Testis (tissue), 3 donors: ENCODE results near the gene PTPRN2. TPM values are rescaled to one million over a fixed set of nuclear protein-coding genes. Genes with fewer than 3 reads are reported as not detected.

Experiments used
- DNase-seq: peaks from one replicate; pipeline ENCODE4 v3.0.0-alpha.2; 2019
- H3K27ac ChIP-seq, 2 donors: fragments of 200-600 bp; sonication (generic); one replicate each; pipeline ENCODE4 v1.5.1; 2019
- H3K27me3 ChIP-seq: fragments of 200-600 bp; sonication (generic); one replicate; pipeline ENCODE4 v1.5.1; 2019
- H3K36me3 ChIP-seq: fragments of 200-600 bp; sonication (generic); one replicate; pipeline ENCODE4 v1.5.1; 2017; ENCODE audit warnings: low read depth; ENCODE audit errors: missing control alignments
- H3K4me1 ChIP-seq: fragments of 200-600 bp; sonication (generic); one replicate; pipeline ENCODE4 v1.5.1; 2019
- H3K4me3 ChIP-seq, 2 donors: fragments of 200-600 bp; sonication (generic); one replicate each; pipeline ENCODE4 v1.5.1; 2017 to 2019
- H3K9me3 ChIP-seq: fragments of 200-600 bp; sonication (generic); one replicate; pipeline ENCODE4 v1.5.1; 2017
- POLR2A ChIP-seq: fragments of 450-650 bp; IDR thresholded peaks from one replicate; pipeline ENCODE4 v1.6.1; 2017; ENCODE audit warnings: antibody characterized with exemption, mild to moderate bottlenecking, moderate library complexity
- WGBS, 2 donors: methylation state at CpG; one replicate each; pipeline ENCODE4 v1.1.5; 2018; 5-methylcytosine and 5-hydroxymethylcytosine counted together
- intact Hi-C: fragments of 100-400 bp; cut with DNase I; formaldehyde crosslinking; loops from one replicate; pipeline ENCODE4 v1.15.1; 2023; ENCODE audit warnings: low total_unique reads
- polyA plus RNA-seq: library from polyadenylated mRNA; stranded (reverse); fragments of 350-450 nt; fragmentation: Illumina TruSeq; extraction: RNeasy Lipid Tissue Mini Kit (QIAGEN cat#74804); gene quantifications from one replicate; pipeline ENCODE4 v1.2.3, GENCODE V29; 2014; ENCODE audit warnings: low read depth, low replicate concordance; ENCODE audit not compliant: insufficient read depth
- total RNA-seq, 2 donors: library from RNA; depleted of rRNA; stranded (reverse); fragments of >200 nt; gene quantifications; one replicate each; pipeline ENCODE4 v1.2.3, GENCODE V29; 2016
- TF ChIP-seq, protein P1 (sequence below), 3 experiments: fragments of 450-650 bp in 2 of 3; fragments of 200-600 bp in 1 of 3; sonication (generic) in 1 of 3; IDR thresholded peaks; one replicate each; pipeline ENCODE4 v1.5.1; 2016 to 2019; ENCODE audit warnings: antibody characterized with exemption in 3 of 3, mild to moderate bottlenecking in 2 of 3, moderate library complexity in 1 of 3

Gene PTPRN2
- total and polyA plus RNA-seq, 3 donors from 2014 or later, result 9.3 to 10.8 (median 9.8) TPM

DNA sequence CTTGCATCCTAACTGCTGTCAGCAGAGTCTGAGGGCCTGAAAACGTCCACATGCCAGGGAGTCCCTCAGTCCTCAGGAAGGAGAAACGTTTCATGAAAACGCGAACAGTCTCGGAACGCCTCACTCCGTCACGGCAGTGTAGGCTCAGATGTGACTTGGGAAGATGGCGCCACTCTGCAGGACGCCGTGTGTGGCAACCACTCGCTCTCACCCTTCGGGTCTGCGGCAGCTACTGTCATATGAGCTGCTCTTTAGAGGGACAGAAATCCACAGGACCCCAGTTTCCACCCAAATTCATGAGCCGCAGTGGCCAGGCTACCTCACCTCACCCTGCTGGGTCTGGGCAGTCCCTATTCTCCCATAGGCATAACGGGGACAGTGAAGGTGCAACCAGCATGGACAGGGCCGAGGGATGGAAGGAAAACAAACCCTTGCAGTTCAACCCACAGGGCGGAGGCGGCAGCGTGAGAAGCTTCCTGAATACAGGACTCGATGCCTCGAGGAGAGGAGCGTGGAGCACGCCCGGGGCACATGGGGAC is 812.5 kb downstream of the PTPRN2 start:
- H3K4me1 ChIP-seq, result no peaks in the 10 kb centered on the region
- intact Hi-C loops, result no loop called here
- no peaks in the 10 kb centered on the region for H3K36me3 ChIP-seq
- H3K4me3 ChIP-seq, result no peak overlapping the region
- TF ChIP-seq, protein P1, sequence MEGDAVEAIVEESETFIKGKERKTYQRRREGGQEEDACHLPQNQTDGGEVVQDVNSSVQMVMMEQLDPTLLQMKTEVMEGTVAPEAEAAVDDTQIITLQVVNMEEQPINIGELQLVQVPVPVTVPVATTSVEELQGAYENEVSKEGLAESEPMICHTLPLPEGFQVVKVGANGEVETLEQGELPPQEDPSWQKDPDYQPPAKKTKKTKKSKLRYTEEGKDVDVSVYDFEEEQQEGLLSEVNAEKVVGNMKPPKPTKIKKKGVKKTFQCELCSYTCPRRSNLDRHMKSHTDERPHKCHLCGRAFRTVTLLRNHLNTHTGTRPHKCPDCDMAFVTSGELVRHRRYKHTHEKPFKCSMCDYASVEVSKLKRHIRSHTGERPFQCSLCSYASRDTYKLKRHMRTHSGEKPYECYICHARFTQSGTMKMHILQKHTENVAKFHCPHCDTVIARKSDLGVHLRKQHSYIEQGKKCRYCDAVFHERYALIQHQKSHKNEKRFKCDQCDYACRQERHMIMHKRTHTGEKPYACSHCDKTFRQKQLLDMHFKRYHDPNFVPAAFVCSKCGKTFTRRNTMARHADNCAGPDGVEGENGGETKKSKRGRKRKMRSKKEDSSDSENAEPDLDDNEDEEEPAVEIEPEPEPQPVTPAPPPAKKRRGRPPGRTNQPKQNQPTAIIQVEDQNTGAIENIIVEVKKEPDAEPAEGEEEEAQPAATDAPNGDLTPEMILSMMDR (IDR thresholded peaks at IDR 0.05), result no peak
- TF ChIP-seq POLR2A, result no peak
- no peaks in the 10 kb centered on the region for H3K9me3 ChIP-seq
- H3K27ac ChIP-seq, result no peak overlapping the region
- no peaks in the 10 kb centered on the region for H3K27me3 ChIP-seq
- DNase-seq, result no peak
- WGBS, 2 donors, result 89 to 92% methylated on average over 20 to 25 of the region's 25 CpGs

DNA sequence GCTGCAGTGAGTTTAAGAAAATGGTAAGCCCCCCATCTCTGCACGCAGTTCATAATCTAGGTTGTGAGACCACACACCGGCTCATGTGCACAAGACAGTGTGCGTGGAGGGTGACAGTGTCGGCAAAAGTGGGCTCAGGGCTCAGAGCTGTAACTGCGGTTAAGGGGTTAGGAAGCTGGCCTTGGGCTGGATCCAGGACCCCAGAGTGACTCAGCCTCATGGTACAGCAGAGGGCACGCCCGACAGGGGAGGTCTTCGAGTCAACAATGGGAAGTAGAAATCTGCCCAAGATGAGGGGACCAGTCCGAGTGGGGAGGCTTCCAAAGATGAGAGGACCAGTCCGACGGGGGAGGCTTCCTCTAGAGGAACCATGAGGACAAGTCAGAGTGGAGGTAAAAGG is 813.1 kb downstream of the PTPRN2 start:
- DNase-seq, result no peak
- WGBS, 2 donors, result 86 to 93% methylated on average over 11 of the region's 11 CpGs
- TF ChIP-seq, protein P1 (IDR thresholded peaks at IDR 0.05), result no peak
- no peak for TF ChIP-seq POLR2A
- H3K27ac ChIP-seq, result no peak overlapping the region
- no peak overlapping the region for H3K4me3 ChIP-seq
- no peaks in the 10 kb centered on the region for H3K27me3 ChIP-seq
- intact Hi-C loops, result no loop called here
- H3K9me3 ChIP-seq, result no peaks in the 10 kb centered on the region
- no peaks in the 10 kb centered on the region for H3K4me1 ChIP-seq
- H3K36me3 ChIP-seq, result no peaks in the 10 kb centered on the region

DNA sequence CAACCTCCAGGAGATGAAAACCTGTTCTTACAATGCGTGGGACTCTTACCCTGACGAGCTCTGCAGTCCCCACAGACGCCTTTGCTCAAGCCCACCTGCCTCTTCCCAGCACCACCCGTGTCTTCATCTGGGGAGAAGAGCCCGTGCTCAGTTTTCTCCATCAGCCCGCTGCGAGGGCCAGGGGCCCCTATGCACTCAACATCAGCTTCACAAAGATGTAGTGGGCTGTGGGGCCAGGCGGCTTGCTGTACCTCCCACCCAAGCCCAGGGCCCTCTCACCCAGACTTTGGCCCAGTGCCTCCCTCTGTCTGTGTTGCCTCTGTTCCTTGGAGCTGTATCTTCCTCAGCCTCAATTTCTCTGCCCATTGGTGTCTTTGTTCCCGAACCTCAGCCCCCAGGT is 814.3 kb downstream of the PTPRN2 start:
- no peak overlapping the region for H3K4me3 ChIP-seq
- H3K27ac ChIP-seq, result no peak overlapping the region
- H3K9me3 ChIP-seq, result no peaks in the 10 kb centered on the region
- H3K4me1 ChIP-seq, result no peaks in the 10 kb centered on the region
- no peaks in the 10 kb centered on the region for H3K36me3 ChIP-seq
- intact Hi-C loops, result no loop called here
- no peak for DNase-seq
- no peaks in the 10 kb centered on the region for H3K27me3 ChIP-seq
- TF ChIP-seq, protein P1 (IDR thresholded peaks at IDR 0.05), result no peak
- no peak for TF ChIP-seq POLR2A
- WGBS, 2 donors, result 82 to 86% methylated on average over 9 of the region's 9 CpGs

DNA sequence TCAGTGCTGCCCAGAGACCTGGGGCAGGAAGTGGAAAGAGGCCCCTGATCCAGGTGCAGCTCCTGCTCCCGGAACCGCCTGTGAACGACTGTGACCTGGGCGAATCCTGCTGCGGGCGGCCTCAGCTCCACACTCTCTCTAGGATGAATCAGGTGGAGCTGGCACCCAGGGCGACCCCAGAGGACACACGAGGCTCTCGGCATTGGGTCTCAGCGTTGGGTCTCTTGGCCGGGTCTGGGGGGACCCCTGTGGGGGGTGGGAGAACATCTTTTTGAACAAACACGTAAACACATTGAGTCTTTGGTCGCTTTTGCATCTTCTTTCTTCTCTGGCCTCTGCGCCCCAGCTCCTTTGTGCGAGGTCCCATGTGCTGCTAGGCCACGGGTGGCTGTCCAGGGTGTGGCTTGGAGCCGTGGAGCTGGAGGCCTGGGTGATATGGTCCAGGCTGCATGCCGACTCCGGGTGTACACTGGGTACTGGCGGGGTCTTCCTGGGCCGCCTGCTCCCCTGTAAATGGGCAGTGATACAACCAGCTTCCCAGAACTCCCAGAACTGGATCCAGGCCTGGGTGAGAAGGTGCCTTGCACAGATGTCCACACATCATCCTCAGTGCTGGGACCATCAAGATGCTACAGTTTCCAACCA is 815.0 kb downstream of the PTPRN2 start:
- H3K27me3 ChIP-seq, result no peaks in the 10 kb centered on the region
- H3K4me3 ChIP-seq, result no peak overlapping the region
- H3K36me3 ChIP-seq, result no peaks in the 10 kb centered on the region
- no peak for DNase-seq
- WGBS, 2 donors, result 87 to 93% methylated on average over 11 to 21 of the region's 21 CpGs
- no peaks in the 10 kb centered on the region for H3K4me1 ChIP-seq
- intact Hi-C loops, result no loop called here
- no peak for TF ChIP-seq POLR2A
- no peaks in the 10 kb centered on the region for H3K9me3 ChIP-seq
- H3K27ac ChIP-seq, result no peak overlapping the region

DNA sequence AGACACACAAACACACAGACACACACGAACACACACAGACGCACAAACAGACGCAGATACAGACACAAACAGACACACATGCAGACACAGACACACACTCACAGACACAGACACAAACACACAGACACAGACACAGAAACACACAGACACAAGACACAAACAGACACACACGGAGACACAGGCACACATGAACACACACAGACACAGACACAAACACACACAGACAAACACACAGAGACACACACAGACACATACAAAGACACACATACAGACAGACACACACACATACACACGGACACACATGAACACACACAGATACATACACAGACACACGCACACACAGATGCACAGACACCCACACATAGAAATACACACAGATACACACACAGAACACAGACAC is 815.9 kb downstream of the PTPRN2 start:
- no peak for DNase-seq
- Histone ChIP-seq H3K27ac (no peak overlapping the region), H3K27me3 (no peaks in the 10 kb centered on the region), H3K4me1 (no peaks in the 10 kb centered on the region), H3K9me3 (no peaks in the 10 kb centered on the region), H3K36me3 (no peaks in the 10 kb centered on the region), H3K4me3 (no peak overlapping the region)
- WGBS, 2 donors, result 95 to 98% methylated on average over 6 of the region's 6 CpGs
- TF ChIP-seq POLR2A, result no peak
- TF ChIP-seq, protein P1 (IDR thresholded peaks at IDR 0.05), result no peak
- intact Hi-C loops, result no loop called here
